Measurements from ENCODE around the gene FAM120A. TPM values are rescaled to one million over a fixed set of nuclear protein-coding genes. Genes with fewer than 3 reads are reported as not detected.

The FAM120A gene
- total and polyA plus RNA-seq, 2 donors (not counting 1 experiment from before 2014, with no cell fraction given): 85.8 to 136 TPM

GRCh38 chr9:93541005-93541404 lies 89.5 kb downstream of the FAM120A start:
- DNase-seq (ENCODE audit: low read depth in 2 of 2): no peak
- H3K9ac ChIP-seq (ENCODE audit: insufficient read depth, low read length): no peak overlapping the region
- no peak overlapping the region for H3K4me3 ChIP-seq (replicated peaks in 1 of 4; ENCODE audit: control extremely low read depth in 1 of 4, insufficient read depth in 1 of 4, low read depth in 3 of 4, low read length in 4 of 4)
- no peaks in the 10 kb centered on the region for H3K9me3 ChIP-seq (ENCODE audit: control insufficient read depth, insufficient read depth, low read depth, low read length)
- H3K4me2 ChIP-seq (ENCODE audit: extremely low read depth, insufficient read depth, low read length): no peak overlapping the region
- no peak for TF ChIP-seq CTCF (conservative IDR thresholded peaks at IDR 0.05 in 1 of 2, IDR thresholded peaks at IDR 0.05 in 1 of 2; ENCODE audit: low read depth in 1 of 2, low read length in 2 of 2)
- TF ChIP-seq EZH2 (IDR thresholded peaks at IDR 0.05; ENCODE audit: low read length, missing control alignments): no peak
- H3K27me3 ChIP-seq (ENCODE audit: control insufficient read depth, insufficient read depth, low read length): no peaks in the 10 kb centered on the region
- H3K79me2 ChIP-seq (ENCODE audit: control insufficient read depth, insufficient read depth, low read length): peaks cover 3% of the 10 kb centered on the region
- peaks cover 2% of the 10 kb centered on the region for H4K20me1 ChIP-seq (ENCODE audit: control insufficient read depth, extremely low read depth, insufficient read depth, low read length)
- H2AFZ ChIP-seq (ENCODE audit: low read length): no peak overlapping the region
- H3K4me1 ChIP-seq (ENCODE audit: control insufficient read depth, extremely low read depth, insufficient read depth, low read length): no peaks in the 10 kb centered on the region
- no peak overlapping the region for H3K27ac ChIP-seq (ENCODE audit: insufficient read depth, low read length)
- H3K36me3 ChIP-seq (ENCODE audit: control insufficient read depth, insufficient read depth, low read length): peaks cover 9% of the 10 kb centered on the region

GRCh38 chr9:93541581-93542349 lies 90.3 kb downstream of the FAM120A start:
- Histone ChIP-seq H3K9ac (ENCODE audit: insufficient read depth, low read length) (no peak overlapping the region), H3K9me3 (ENCODE audit: control insufficient read depth, insufficient read depth, low read depth, low read length) (no peaks in the 10 kb centered on the region)

GRCh38 chr9:93543117-93543516 lies 91.6 kb downstream of the FAM120A start:
- no peaks in the 10 kb centered on the region for H3K4me1 ChIP-seq (ENCODE audit: control insufficient read depth, extremely low read depth, insufficient read depth, low read length)
- no peak for DNase-seq (ENCODE audit: low read depth in 2 of 2)
- H4K20me1 ChIP-seq (ENCODE audit: control insufficient read depth, extremely low read depth, insufficient read depth, low read length): peaks cover 2% of the 10 kb centered on the region
- peaks cover 7% of the 10 kb centered on the region for H3K79me2 ChIP-seq (ENCODE audit: control insufficient read depth, insufficient read depth, low read length)
- H3K4me2 ChIP-seq (ENCODE audit: extremely low read depth, insufficient read depth, low read length): no peak overlapping the region
- H3K36me3 ChIP-seq (ENCODE audit: control insufficient read depth, insufficient read depth, low read length): peaks cover 11% of the 10 kb centered on the region
- no peak overlapping the region for H3K9ac ChIP-seq (ENCODE audit: insufficient read depth, low read length)
- no peaks in the 10 kb centered on the region for H3K9me3 ChIP-seq (ENCODE audit: control insufficient read depth, insufficient read depth, low read depth, low read length)
- TF ChIP-seq EZH2 (IDR thresholded peaks at IDR 0.05; ENCODE audit: low read length, missing control alignments) (no peak), CTCF (conservative IDR thresholded peaks at IDR 0.05 in 1 of 2, IDR thresholded peaks at IDR 0.05 in 1 of 2; ENCODE audit: low read depth in 1 of 2, low read length in 2 of 2) (no peak)
- H3K4me3 ChIP-seq (replicated peaks in 1 of 4; ENCODE audit: control extremely low read depth in 1 of 4, insufficient read depth in 1 of 4, low read depth in 3 of 4, low read length in 4 of 4): no peak overlapping the region
- no peak overlapping the region for H2AFZ ChIP-seq (ENCODE audit: low read length)
- no peak overlapping the region for H3K27ac ChIP-seq (ENCODE audit: insufficient read depth, low read length)
- no peaks in the 10 kb centered on the region for H3K27me3 ChIP-seq (ENCODE audit: control insufficient read depth, insufficient read depth, low read length)

More at GRCh38 chr9:93541581-93542349, 90.3 kb downstream of the FAM120A start:
- H2AFZ ChIP-seq (ENCODE audit: low read length): no peak overlapping the region
- H3K36me3 ChIP-seq (ENCODE audit: control insufficient read depth, insufficient read depth, low read length): peaks cover 11% of the 10 kb centered on the region
- DNase-seq (ENCODE audit: low read depth in 2 of 2): no peak
- no peaks in the 10 kb centered on the region for H3K4me1 ChIP-seq (ENCODE audit: control insufficient read depth, extremely low read depth, insufficient read depth, low read length)
- no peak overlapping the region for H3K27ac ChIP-seq (ENCODE audit: insufficient read depth, low read length)
- peaks cover 2% of the 10 kb centered on the region for H4K20me1 ChIP-seq (ENCODE audit: control insufficient read depth, extremely low read depth, insufficient read depth, low read length)
- no peak overlapping the region for H3K4me3 ChIP-seq (replicated peaks in 1 of 4; ENCODE audit: control extremely low read depth in 1 of 4, insufficient read depth in 1 of 4, low read depth in 3 of 4, low read length in 4 of 4)
- H3K4me2 ChIP-seq (ENCODE audit: extremely low read depth, insufficient read depth, low read length): no peak overlapping the region
- no peaks in the 10 kb centered on the region for H3K27me3 ChIP-seq (ENCODE audit: control insufficient read depth, insufficient read depth, low read length)
- peaks cover 7% of the 10 kb centered on the region for H3K79me2 ChIP-seq (ENCODE audit: control insufficient read depth, insufficient read depth, low read length)
- TF ChIP-seq EZH2 (IDR thresholded peaks at IDR 0.05; ENCODE audit: low read length, missing control alignments) (no peak), CTCF (conservative IDR thresholded peaks at IDR 0.05 in 1 of 2, IDR thresholded peaks at IDR 0.05 in 1 of 2; ENCODE audit: low read depth in 1 of 2, low read length in 2 of 2) (no peak)

Measured in fibroblast of lung (primary cell).